K562 treated with DMSO at 1 percent for 48 hours (cell line): ENCODE measurements around the gene ZNF90. TPM values are rescaled to one million over a fixed set of nuclear protein-coding genes. Genes with fewer than 3 reads are reported as not detected.

ENCODE experiments used
- total RNA-seq: library from RNA; unstranded; fragments of 300-600 nt; gene quantifications from 2 replicates; pipeline ENCODE4 v1.2.3, GENCODE V29; 2022; ENCODE audit warnings: low replicate concordance; ENCODE audit errors: extremely low read depth

Gene ZNF90
- not detected in 2 replicates for total RNA-seq

GRCh38 chr19:20077791-20078463 lies at the start of gene ZNF90:
ZNF90 (plus strand) TSS chr19:20078000; CDS start chr19:20078133, 133 bp downstream.

GRCh38 chr19:20039203-20039723 lies 38.5 kb upstream of the ZNF90 start, which contains the start of gene ZNF682:
ZNF682 (minus strand) TSS chr19:20039505; CDS start chr19:20039345, 160 bp downstream.

GRCh38 chr19:20167020-20167644 lies 89.3 kb downstream of the ZNF90 start, which contains the start of gene ZNF486:
ZNF486 (plus strand) TSS chr19:20167214; CDS start chr19:20167331, 117 bp downstream.

Other genes with a start within 250 kb of the ZNF90 start
- not detected in 2 replicates for gene ZNF253, start 212.1 kb upstream of the ZNF90 start, total RNA-seq
- not detected in 2 replicates for gene ZNF93, start 177.1 kb upstream of the ZNF90 start, total RNA-seq
- not detected in 2 replicates for gene ZNF682, start 38.5 kb upstream of the ZNF90 start, total RNA-seq
- not detected in 2 replicates for gene ZNF486, start 89.2 kb downstream of the ZNF90 start, total RNA-seq